ENCODE data around the gene M1AP.
"Not testable (repeated sequence)": the region's sequence is repeated elsewhere in the genome, so short reads cannot be mapped to it uniquely, and the experiment has no call there.

Gene M1AP

DNA sequence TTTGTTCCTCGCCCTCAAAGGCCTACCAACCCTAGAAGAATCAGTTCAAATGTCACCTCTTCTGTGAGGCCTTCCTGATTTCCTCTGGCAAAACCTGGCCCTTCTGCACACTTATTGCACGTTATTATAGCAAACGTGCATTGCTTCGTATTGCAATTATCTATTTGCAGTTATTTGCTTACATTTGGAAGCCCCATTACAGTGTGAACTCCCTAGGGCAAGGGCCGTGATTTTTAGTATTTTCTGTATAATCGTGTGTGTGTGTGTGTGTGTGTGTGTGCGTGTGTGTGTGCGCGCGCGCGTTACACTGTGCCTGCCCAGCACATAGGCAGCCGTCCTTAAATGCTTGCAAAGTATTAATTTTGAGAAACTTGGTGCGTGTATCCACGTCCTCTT, 5.5 kb upstream of the M1AP start:
- no peak for DNase-seq

DNA sequence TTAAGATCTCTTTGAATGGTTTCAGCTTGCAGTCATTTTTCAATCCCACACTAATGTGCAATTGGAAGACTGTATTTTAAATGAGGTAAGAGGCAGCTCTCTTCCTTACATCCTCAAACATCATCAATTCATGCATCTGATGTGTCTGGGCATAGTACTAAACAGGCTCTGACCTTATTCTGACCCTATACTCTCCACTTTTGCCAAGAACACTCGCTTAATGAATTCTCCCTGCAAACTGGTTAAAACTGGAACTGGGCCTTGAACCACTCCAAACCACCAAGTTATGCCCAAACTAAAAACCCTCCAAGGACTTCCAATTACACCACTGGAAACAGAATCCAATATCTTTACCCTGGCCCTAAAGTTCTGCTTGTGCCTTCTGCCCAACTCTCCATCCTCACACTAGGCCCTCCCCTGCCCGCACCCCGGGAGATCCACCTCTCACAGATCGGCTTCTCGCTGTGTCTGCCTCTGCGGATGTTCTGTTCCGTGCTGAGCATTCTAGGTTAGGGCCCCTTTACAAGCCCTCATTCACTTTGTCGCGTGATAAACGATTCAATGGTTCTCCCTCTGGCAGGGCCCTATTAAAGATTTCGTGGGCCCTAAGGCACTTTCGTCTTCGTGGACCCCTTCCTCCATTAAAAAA, 1.2 kb downstream of the M1AP start:
- no peak for DNase-seq

DNA sequence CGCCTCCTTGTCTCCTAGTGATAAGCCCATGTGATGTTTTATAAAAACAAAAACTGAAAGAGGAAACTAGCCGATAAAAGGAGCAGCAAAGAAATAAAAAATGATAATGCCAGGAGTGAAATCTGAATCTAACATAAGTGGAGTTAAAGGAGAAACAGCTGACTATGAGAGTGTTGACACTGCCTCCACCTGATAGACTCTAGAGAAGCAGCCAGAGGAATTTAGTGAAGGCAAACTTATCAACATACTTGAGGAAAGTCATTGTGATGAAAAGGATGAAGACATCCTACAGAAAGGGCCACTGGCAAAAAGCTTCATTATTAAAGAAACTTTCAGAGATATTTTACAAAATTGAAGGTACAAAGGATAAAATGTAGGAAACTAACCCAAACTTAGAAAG, 1.9 kb downstream of the M1AP start:
- DNase-seq = no peak

DNA sequence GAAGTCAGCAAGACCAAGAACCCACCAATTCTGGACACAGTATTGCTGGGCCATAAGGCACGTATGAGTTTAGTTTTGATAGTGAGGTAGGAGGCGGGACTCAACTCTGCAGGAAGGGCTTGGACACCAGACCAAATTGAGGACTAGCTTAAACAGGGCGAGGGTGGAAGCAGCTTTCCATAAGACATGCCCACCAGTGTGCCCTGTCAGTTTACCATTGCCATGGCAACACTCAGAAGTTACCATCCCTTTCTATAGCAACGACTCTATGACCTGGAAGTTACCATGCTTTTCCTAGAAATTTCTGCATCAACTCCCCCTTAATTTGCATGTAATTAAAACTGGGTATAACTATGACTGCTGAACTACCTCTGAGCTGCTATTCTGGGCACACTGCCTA, 2.8 kb downstream of the M1AP start:
- no peak for DNase-seq

DNA sequence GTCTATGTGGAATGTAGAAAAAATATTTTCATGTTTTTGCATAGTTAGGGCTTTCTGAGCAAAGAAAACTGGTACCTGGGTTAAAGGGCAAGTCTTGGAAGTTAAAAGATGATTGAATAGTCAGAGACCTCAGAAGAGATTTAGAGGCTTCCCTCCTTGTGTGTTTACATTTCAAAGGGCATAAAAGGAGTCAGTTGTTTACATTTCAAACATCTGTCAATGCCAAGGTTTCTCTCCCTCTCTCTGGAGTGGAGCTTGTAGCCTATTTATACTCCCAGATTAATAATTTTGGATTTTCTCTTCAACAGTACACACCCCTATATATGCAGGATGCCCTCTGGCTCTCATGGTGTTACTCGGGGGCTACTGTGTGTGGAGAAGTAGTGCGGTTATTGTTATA, 8.6 kb downstream of the M1AP start:
- DNase-seq = no peak

DNA sequence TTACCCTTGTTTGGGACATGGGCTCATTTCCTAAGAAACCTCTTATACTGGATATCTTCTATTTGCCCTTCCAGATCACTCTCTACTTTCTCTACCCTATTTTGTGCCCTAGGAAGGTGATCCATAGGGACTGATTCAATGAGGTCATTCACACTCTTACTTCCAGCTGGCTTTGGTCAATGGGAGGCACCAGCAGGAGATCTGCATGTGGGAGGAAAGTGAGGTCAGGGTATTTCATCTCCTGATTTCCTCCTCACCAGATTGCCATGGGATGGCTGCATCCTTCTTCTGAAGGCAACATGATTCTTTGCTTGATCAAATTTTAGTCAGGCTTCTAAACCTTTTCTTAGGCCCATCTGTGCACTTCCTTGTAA, 15.2 kb downstream of the M1AP start:
- no peak for DNase-seq

DNA sequence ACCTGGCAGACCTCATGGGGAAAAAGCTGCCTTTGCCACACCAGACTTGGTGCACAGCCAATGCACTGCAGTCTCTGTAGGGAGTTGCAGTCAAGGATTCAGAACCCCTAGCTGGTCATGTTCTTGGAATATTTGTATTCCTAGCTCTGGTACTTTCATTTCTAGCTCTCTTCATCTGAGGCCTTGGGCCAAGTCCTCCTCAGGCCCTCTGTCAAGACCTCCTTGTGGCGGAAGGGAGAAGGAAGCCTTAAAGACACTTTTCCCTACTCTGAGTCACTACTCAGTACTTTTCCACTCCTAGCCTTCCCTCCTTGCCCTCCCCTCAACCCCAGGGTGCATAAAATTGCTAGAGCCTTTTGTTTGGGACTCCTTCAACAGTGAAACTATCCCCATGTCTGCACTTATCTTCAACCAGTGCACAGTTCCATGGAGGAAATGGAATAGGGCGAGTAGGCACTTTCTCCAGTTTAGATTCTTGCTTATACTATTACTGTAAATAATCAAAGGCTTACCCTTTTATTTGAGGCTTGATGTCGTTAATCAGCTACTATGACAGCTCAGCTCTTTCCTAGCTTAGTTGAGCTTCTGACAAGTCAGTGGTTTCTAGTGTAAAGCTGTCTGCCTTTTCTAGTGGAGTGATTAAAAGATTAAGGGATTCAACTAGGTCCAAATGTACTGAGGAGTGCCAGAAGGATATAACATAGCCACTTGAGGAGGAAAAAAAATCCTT, 15.8 kb downstream of the M1AP start:
- no peak for DNase-seq

DNA sequence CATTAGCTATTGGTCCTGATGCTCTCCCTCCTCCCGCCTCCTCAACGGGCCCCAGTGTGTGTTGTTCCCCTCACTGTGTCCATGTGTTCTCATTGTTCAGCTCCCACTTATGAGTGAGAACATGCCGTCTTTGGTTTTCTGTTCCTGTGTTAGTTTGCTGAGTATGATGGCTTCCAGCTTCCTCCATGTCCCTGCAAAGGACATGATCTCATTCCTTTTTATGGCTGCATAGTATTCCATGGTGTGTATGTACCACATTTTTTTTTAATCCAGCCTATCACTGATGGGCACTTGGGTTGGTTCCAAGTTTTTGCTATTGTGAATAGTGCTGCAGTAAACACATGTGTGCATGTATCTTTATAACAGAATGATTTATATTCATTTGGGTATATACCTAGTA, 17.7 kb downstream of the M1AP start:
- not testable (repeated sequence) for DNase-seq

DNA sequence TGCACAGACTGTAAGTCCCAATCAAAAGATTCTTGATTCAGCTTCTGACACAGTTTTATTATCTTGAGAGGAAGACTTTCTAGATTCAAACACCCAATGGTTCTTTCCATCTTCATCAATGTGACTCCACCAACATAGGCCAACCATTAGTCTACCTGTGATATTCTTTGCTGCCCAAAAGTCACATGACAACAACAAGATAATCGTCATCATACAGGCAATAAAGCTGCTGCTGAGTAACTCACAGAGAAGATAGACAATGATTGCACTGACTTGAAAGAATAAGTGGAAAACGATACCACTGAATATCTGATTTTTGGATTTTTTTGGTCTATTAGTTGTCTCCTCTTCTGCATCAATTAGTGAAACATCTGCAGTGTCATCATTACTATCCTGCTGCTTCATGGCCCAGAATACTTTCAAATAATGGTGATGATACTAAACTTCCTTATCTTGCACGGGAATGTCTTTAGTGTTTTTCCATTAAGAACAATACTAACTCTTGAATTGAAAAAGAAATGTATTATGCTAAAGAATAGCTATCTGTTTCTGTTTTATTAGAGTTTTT, 19.5 kb downstream of the M1AP start:
- DNase-seq = no peak

DNA sequence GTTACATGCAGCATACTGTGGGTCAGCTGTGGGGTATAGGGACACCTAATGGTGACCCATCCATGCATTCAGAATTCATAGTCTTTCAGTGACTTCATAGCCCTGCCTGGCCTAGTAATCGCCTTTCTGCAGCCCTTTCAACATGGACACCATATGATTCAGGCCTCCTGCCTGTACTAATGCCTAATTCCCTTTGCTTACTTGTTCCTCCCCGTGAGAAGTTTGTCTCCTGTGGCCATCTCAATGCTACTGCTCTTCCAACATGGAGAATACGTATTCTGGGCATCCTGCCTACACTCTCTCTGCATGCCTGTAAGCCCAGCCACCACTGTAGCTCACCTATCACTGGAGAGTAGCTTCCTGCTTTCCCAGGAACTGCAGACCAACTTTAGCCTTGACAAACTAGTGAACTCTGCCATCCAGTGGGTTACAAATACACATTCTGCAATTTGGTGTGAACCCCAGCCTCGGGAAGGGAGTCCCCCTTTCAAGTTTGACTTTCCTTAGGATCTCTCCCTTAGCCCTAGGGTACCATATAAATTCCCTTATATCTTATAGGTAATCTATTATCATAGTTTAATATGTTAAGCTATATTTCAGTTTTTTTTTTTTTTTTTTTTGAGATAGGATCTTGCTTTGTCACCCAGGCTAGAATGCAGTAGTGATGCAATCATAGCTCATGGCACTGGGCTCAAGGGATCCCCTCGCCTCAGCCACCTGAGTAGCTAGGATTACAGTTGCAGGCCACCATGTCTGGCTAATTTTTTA, 22.3 kb downstream of the M1AP start:
- DNase-seq = no peak

DNA sequence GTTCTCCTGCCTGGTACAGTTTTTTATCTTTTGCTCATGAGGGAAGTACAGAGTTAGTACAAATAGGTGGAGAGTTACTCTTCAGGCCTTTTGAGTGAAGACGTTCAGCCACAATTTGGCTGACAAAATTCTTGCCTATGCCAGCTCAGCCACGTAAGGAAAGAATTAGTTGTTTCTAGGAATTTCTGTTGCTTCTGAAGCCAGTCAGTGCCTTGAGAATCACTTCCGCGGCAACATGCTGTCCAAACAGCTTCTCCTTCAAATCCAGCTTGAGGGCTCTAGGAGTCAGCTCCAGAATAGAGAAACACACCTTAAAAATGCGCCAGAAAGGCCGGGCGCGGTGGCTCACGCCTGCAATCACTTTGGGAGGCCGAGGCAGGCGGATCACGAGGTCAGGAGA, 27.5 kb downstream of the M1AP start:
- DNase-seq = no peak

DNA sequence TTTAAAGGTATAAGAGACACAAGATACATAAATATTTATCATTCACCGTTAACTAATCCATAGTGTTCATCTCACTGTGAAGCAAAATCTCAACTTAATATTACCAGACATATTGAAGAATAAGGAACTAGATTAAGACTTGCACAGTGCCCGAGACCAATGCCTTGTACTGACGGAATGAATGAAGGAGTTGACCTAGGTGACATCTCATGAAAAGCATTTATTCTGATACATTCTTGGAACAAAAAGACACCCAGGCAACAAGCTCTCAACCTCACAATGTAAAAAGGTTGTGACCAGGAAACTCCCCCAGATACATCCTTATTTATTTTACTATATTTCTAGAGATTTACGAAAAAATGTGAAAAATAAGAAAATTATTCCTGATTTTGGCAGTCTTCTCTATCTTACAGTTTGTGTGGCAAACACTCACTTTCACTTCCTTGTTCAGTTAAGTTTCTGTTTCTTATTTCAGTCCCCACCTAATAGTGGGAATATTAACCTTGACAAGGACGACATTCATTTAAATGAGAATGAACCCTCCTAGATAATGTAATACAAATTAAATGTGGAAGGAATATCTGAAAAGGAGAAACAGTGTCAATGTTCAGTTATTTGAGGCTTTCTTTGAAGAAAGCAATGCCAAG, 28.4 kb downstream of the M1AP start:
- no peak for DNase-seq

DNA sequence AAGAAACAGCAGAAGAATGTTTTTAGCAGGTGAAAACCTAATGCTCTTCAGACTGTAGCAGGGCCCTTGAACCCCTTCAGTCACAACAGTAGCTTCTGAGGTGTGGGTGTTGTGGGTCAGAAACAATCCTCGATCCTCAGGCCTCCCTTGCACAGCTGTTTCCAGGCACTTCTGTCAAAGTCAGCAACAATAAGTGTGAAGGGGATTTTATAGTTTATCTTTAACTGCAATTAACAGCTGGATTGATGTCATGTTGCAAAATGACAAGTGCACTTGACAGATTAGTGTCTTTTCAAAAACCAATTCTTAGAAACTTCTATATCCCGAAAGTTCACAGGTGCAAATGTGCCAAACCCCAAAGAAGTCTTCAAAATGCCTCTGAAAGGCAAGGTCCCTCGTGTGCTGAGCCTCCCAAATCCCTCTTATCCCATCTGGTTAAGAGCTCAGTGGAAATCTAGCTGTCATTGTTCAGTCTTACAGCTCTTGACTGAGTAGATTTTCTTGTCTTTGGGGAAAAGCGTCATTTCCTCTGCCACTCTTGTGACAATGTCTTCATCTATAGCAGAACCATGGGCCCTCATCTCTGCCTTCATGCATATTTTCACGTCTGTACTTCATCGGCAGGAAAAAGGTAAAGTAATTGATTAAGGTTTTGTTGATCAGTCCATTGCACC, 29.6 kb downstream of the M1AP start:
- no peak for DNase-seq

DNA sequence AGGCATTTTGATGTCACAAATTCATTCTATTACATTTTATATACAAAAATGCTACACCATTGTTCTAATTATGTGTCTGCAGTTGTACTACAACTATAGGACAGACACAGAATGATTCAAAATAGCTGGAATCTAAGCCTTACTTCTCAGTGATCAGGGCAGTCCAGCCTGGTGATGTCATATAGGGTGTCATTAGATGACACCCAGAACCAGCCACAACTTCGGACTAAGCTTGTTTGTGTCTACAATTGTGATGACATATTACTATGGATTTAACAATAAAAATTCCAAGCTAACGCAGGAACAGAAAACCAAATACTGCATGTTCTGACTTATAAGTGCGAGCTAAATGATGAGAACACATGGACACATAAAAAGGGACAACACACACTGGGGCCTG, 31.0 kb downstream of the M1AP start:
- DNase-seq = no peak

DNA sequence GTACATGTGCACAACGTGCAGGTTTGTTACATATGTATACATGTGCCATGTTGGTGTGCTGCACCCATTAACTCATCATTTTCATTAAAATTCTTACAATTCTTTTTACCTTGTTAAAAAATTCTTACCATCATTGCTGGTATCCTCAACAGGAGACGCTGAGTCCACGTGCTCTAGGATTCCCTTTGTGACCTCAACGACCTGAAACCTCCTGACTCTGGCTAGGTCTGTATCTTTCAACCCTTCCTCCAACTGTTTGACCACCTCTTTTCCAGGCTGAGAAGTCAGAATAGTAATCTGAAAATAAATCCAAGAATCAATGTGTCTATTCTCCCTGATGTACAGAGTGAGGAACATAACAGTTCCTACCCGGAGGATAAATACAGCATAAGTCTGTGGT, 41.2 kb downstream of the M1AP start:
- no peak for DNase-seq

DNA sequence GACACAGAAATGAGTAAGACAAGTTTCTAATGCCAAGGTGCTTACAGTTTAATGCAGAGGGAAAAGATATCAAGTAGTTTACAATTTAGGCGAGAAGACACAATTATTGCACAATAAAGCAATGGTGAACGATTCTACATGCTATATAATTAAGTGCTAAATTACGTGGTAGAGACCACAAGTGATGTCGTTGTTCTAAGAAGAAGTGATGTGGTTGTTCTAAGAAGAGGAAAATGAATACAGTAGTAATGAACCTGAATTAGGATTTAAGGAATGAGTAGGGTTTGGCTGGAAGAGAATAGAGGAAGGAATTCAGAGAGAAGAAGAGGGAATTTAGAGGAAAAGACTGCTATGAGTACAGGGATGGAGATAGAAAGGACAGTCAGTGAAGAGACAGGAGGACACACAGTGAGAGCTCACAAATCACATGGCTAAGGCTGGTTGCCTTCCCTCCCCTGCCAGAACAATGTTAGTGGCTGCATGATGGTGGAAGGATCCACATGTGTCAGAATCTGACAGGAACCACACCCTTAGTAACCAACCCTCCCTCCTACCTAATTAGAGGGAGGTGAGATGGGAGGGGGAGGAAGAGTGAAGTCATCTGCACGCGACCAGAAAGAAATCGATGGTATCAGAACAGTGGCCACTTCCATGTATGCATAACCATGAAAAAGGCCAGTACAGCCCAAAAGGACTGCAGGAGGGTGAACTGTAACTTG, 44.7 kb downstream of the M1AP start:
- DNase-seq = peak in 1 of 5 experiments; percentile 51

DNA sequence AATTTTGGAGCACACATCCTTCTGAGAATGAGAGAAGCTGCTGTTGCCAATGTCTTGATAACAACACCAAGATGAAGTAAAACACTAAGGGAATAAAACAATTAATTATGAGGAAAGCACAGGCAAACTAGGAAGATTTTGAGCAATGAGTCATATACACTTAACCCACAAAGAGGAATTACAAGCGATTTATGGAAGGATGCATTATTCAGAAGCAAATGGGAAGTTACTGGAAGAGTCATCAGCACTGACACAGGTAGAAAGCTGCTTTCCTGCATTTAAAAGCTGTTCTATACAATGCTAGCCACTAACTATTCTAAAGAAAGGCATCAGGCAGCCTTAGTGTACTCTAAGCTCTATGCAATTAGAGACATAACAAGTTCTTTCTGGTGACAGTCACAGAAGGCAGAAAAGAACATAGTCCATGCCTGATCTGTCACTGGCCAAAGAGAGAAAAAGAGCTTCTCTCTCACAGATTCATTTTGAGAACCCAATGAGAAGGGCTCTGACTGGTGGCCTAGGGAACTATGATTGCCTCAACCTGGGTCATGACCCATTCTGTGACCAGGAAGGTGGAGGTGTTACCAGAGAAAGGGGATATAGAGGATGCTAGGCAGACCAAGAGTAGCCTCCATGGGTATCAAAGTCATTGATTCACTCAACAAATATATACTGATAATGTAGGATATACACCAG, 45.4 kb downstream of the M1AP start:
- no peak for DNase-seq

DNA sequence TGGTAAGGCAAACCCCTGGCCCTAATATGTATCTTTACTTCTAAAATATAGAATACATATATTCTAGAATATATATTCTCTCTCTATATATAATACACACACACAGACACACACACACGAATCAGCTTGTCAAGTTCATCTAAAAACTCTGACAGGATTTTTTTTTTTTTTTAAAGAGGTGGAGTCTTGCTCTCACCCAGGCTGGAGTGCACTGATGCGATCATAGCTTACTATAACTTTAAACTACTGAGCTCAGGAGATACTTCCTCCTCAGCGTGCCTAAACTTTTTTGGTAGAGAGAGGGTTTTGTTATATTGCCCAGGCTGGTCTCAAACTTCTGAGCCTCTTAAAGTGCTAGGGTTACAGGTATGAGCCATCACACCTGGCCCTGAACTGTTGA, 48.5 kb downstream of the M1AP start:
- no peak for DNase-seq

DNA sequence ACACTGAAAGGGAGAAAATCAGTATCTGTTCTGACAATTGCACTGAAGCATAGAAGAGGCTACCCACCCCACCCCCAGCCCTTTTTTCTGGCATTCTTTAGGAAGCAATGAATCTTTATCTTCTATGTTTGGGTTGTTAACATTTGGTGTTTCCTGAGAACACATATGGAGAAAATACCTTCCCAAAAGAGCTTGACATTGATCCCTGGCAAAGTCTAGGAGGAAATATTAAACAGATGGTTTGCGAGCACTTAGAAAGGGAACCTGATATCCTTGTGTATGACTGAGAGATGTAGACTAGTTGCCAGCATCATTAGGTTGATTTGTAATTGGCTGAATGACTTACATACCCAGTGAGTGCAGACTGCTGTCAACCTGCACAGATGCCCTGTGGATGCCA, 50.7 kb downstream of the M1AP start:
- DNase-seq = no peak

DNA sequence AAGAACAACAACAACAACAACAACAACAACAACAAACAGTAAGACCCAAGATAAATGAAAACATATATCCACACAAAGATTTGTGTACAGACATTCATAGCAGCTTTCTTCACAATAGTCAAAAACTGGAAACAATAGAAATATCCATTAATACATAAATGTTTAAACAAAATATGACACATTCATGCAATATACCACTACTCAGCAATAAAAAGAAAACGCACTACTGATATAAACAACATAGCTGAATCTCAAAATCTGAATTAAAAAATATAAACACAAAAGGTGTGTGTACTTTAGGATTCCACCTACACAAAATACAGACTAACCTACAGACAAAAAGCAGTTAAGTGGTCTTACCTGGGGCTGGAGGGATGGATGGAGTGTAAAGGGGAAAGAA, 51.5 kb downstream of the M1AP start:
- no peak for DNase-seq

Measured in T-helper 2 cell (primary cell).